ENCODE results near the gene EHMT1.

The EHMT1 gene

GRCh38 chr9:137650779-137651178 lies 32.0 kb downstream of the EHMT1 start:
- Histone ChIP-seq H3K36me3 (ENCODE audit: control insufficient read depth in 1 of 2, insufficient read depth in 2 of 2, low read length in 2 of 2) (peaks cover 3 to 9% of the 10 kb centered on the region in 2 donors), H3K4me3 (ENCODE audit: low read depth in 1 of 2, low read length in 2 of 2) (no peak overlapping the region), H3K27me3 (ENCODE audit: low read depth, low read length) (no peaks in the 10 kb centered on the region), H3K9me3 (ENCODE audit: control insufficient read depth in 1 of 2, low read length in 2 of 2) (no peaks in the 10 kb centered on the region), H3K27ac (ENCODE audit: low read length) (no peak overlapping the region), H3K4me1 (ENCODE audit: control insufficient read depth in 1 of 2, insufficient read depth in 2 of 2, low read length in 2 of 2) (no peaks in the 10 kb centered on the region)

DNA sequence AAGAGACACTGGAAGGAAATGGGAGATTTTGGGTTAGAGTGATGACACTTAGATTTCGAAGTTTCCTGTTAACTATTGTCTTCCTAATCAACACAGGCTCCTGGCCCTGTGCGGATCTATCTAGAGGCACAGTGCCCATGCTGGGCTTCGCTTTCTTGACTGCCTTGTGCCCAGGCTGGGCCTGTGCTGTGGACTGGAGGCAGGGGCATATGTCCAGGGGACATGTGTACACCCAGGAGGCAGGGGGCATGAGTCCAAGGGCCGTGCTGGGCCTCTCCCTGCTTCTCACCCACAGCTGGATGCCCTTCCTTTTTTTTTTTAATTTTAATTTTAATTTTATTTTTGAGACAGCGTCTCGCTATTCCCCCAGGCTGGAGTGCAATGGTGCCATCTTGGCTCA lies 37.6 kb downstream of the EHMT1 start:
- H3K4me3 ChIP-seq (ENCODE audit: low read depth in 1 of 2, low read length in 2 of 2), result no peak overlapping the region
- peaks cover 3 to 5% of the 10 kb centered on the region in 2 donors for H3K36me3 ChIP-seq (ENCODE audit: control insufficient read depth in 1 of 2, insufficient read depth in 2 of 2, low read length in 2 of 2)
- H3K4me1 ChIP-seq (ENCODE audit: control insufficient read depth in 1 of 2, insufficient read depth in 2 of 2, low read length in 2 of 2), result peaks cover 0 to 11% of the 10 kb centered on the region in 2 donors
- no peak overlapping the region for H3K27ac ChIP-seq (ENCODE audit: low read length)
- no peaks in the 10 kb centered on the region for H3K27me3 ChIP-seq (ENCODE audit: low read depth, low read length)
- H3K9me3 ChIP-seq (ENCODE audit: control insufficient read depth in 1 of 2, low read length in 2 of 2), result no peaks in the 10 kb centered on the region

DNA sequence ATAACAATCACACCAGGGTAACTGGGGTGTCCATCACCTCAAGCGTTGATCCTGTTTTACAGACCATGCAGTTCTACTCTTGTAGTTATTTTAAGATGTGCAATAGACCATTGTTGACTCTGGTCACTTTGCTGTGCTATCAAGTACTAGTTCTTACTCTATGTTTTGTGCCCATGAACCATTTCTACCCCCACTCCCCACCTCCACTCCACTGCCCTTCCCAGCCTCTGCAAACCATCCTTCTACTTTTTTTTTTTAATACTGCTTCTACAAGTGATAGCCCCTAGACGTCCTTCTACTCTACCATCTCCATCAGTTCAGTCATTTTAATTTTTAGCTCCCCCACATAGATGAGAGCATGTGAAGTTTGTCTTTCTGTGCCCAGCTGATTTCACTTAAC lies 38.8 kb downstream of the EHMT1 start:
- no peak overlapping the region for H3K27ac ChIP-seq (ENCODE audit: low read length)
- no peaks in the 10 kb centered on the region for H3K27me3 ChIP-seq (ENCODE audit: low read depth, low read length)
- no peaks in the 10 kb centered on the region for H3K9me3 ChIP-seq (ENCODE audit: control insufficient read depth in 1 of 2, low read length in 2 of 2)
- peaks cover 0 to 3% of the 10 kb centered on the region in 2 donors for H3K36me3 ChIP-seq (ENCODE audit: control insufficient read depth in 1 of 2, insufficient read depth in 2 of 2, low read length in 2 of 2)
- no peak overlapping the region for H3K4me3 ChIP-seq (ENCODE audit: low read depth in 1 of 2, low read length in 2 of 2)
- peaks cover 0 to 11% of the 10 kb centered on the region in 2 donors for H3K4me1 ChIP-seq (ENCODE audit: control insufficient read depth in 1 of 2, insufficient read depth in 2 of 2, low read length in 2 of 2)

- Histone ChIP-seq H3K9me3 (ENCODE audit: control insufficient read depth in 1 of 2, low read length in 2 of 2) (no peaks in the 10 kb centered on the region), H3K36me3 (ENCODE audit: control insufficient read depth in 1 of 2, insufficient read depth in 2 of 2, low read length in 2 of 2) (peaks cover 0 to 3% of the 10 kb centered on the region in 2 donors), H3K4me1 (ENCODE audit: control insufficient read depth in 1 of 2, insufficient read depth in 2 of 2, low read length in 2 of 2) (peaks cover 0 to 11% of the 10 kb centered on the region in 2 donors), H3K4me3 (ENCODE audit: low read depth in 1 of 2, low read length in 2 of 2) (no peak overlapping the region), H3K27ac (ENCODE audit: low read length) (no peak overlapping the region), H3K27me3 (ENCODE audit: low read depth, low read length) (no peaks in the 10 kb centered on the region)
Measured at GRCh38 chr9:137658781-137659180, 40.0 kb downstream of the EHMT1 start.

DNA sequence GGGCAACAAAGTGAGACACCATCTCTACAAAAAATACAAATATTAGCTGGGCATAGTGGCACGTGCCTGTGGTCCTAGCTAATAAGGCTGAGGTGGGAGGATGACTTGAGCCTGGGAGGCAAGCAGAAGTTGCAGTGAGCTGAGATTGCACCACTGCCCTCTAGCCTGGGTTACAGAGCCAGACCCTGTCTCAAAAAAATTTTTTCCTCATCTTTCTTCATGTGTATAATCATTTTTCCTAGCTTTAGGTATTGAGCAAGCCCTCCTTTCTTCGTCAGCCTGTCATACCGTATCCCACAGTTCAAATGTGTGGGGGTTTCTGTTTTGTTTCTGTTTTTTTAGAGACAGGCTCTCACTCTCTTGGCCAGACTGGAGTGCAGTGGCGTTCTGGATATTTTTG lies 41.3 kb downstream of the EHMT1 start:
- no peaks in the 10 kb centered on the region for H3K27me3 ChIP-seq (ENCODE audit: low read depth, low read length)
- H3K4me1 ChIP-seq (ENCODE audit: control insufficient read depth in 1 of 2, insufficient read depth in 2 of 2, low read length in 2 of 2), result peaks cover 0 to 19% of the 10 kb centered on the region in 2 donors
- H3K4me3 ChIP-seq (ENCODE audit: low read depth in 1 of 2, low read length in 2 of 2), result no peak overlapping the region
- H3K36me3 ChIP-seq (ENCODE audit: control insufficient read depth in 1 of 2, insufficient read depth in 2 of 2, low read length in 2 of 2), result no peaks in the 10 kb centered on the region
- H3K27ac ChIP-seq (ENCODE audit: low read length), result no peak overlapping the region
- H3K9me3 ChIP-seq (ENCODE audit: control insufficient read depth in 1 of 2, low read length in 2 of 2), result no peaks in the 10 kb centered on the region

GRCh38 chr9:137663584-137663983 lies 44.8 kb downstream of the EHMT1 start:
- Histone ChIP-seq H3K9me3 (ENCODE audit: control insufficient read depth in 1 of 2, low read length in 2 of 2) (no peaks in the 10 kb centered on the region), H3K27me3 (ENCODE audit: low read depth, low read length) (no peaks in the 10 kb centered on the region), H3K4me3 (ENCODE audit: low read depth in 1 of 2, low read length in 2 of 2) (no peak overlapping the region), H3K4me1 (ENCODE audit: control insufficient read depth in 1 of 2, insufficient read depth in 2 of 2, low read length in 2 of 2) (peaks cover 0 to 41% of the 10 kb centered on the region in 2 donors), H3K36me3 (ENCODE audit: control insufficient read depth in 1 of 2, insufficient read depth in 2 of 2, low read length in 2 of 2) (no peaks in the 10 kb centered on the region), H3K27ac (ENCODE audit: low read length) (no peak overlapping the region)

DNA sequence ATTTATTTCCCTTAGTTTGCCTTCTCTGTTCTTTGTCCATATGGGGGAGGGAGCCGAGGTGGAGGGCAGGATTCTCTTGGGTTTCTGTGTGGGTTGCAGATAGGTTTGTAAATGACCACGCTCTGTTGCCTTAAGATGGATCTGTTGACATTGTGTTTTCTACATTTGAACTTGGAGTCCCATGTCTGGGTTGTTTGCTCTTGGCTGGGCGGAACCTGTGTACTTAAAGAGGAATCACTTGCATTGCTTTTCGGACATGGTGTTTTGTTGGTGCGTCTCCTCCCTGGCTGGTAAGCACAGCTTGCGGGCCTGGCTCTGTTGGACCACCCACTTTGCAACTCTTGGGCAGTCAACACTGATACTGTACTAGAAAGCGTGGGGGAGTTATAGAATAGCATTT lies 45.9 kb downstream of the EHMT1 start:
- Histone ChIP-seq H3K27ac (ENCODE audit: low read length) (no peak overlapping the region), H3K9me3 (ENCODE audit: control insufficient read depth in 1 of 2, low read length in 2 of 2) (no peaks in the 10 kb centered on the region), H3K4me3 (ENCODE audit: low read depth in 1 of 2, low read length in 2 of 2) (no peak overlapping the region)

GRCh38 chr9:137665226-137665625 lies 46.4 kb downstream of the EHMT1 start:
- Histone ChIP-seq H3K36me3 (ENCODE audit: control insufficient read depth in 1 of 2, insufficient read depth in 2 of 2, low read length in 2 of 2) (no peaks in the 10 kb centered on the region), H3K4me1 (ENCODE audit: control insufficient read depth in 1 of 2, insufficient read depth in 2 of 2, low read length in 2 of 2) (peaks cover 0 to 39% of the 10 kb centered on the region in 2 donors), H3K27ac (ENCODE audit: low read length) (no peak overlapping the region), H3K9me3 (ENCODE audit: control insufficient read depth in 1 of 2, low read length in 2 of 2) (no peaks in the 10 kb centered on the region), H3K27me3 (ENCODE audit: low read depth, low read length) (no peaks in the 10 kb centered on the region), H3K4me3 (ENCODE audit: low read depth in 1 of 2, low read length in 2 of 2) (no peak overlapping the region)

More for the DNA sequence above, 45.9 kb downstream of the EHMT1 start:
- Histone ChIP-seq H3K36me3 (ENCODE audit: control insufficient read depth in 1 of 2, insufficient read depth in 2 of 2, low read length in 2 of 2) (no peaks in the 10 kb centered on the region), H3K27me3 (ENCODE audit: low read depth, low read length) (no peaks in the 10 kb centered on the region), H3K4me1 (ENCODE audit: control insufficient read depth in 1 of 2, insufficient read depth in 2 of 2, low read length in 2 of 2) (peaks cover 0 to 41% of the 10 kb centered on the region in 2 donors)

DNA sequence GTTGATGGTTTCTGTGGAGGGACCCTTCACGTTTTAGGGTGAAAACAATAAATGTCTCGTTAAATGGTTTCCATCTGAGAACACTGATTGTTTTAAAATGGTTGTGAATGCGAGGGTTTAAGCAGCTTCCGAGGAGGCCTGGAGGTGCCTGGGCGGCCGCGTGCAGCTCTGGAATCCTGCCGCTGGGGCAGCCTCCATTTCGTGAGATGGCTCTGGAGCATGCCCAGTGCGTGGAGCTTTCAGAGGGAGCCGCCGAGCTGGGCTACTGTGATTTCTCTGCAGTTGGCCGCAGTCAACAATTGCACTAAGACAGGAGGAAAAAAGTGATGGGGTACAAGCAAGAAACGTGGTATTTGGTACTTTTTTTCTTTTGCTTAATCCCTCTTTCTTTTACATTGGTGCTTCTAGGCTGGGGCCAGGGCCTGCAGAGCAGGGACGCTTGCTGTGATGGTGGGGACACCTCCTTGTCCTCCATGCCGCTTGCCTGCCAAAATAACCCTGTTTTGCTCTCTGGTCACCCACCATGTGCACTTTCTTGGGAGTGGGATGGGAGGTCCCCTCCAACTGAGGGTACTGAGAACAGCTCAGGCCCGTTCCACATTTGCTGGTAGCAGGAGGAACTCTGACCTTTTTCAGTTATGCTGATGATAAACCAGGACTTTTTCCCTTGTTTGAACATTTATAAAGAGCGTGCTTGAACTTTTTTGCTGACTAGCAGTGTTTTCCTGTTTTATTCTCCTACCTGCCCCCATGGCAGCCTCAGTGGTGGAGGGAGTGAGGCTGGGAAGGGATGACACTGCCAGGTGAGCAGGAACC lies 47.1 kb downstream of the EHMT1 start:
- Histone ChIP-seq H3K9me3 (ENCODE audit: control insufficient read depth in 1 of 2, low read length in 2 of 2) (no peaks in the 10 kb centered on the region), H3K27ac (ENCODE audit: low read length) (no peak overlapping the region), H3K4me1 (ENCODE audit: control insufficient read depth in 1 of 2, insufficient read depth in 2 of 2, low read length in 2 of 2) (peaks cover 0 to 34% of the 10 kb centered on the region in 2 donors), H3K36me3 (ENCODE audit: control insufficient read depth in 1 of 2, insufficient read depth in 2 of 2, low read length in 2 of 2) (no peaks in the 10 kb centered on the region), H3K27me3 (ENCODE audit: low read depth, low read length) (no peaks in the 10 kb centered on the region), H3K4me3 (ENCODE audit: low read depth in 1 of 2, low read length in 2 of 2) (no peak overlapping the region)

DNA sequence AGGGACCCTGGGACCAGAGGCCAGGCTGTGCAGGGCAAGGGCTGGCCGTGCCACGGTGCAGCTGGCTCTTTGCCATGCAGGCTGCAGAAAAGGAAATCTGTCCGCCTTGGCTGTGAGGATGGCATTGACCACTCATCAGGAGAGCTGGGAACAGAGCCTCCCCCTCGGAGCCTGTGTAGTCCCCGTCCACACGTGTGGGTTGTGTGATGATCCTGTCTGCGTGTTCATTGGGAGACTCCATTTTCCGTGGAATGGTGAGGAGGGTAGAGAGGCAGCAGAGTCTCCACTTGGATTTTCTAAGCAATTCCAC lies 47.7 kb downstream of the EHMT1 start:
- Histone ChIP-seq H3K27me3 (ENCODE audit: low read depth, low read length) (no peaks in the 10 kb centered on the region), H3K27ac (ENCODE audit: low read length) (no peak overlapping the region), H3K4me3 (ENCODE audit: low read depth in 1 of 2, low read length in 2 of 2) (no peak overlapping the region), H3K4me1 (ENCODE audit: control insufficient read depth in 1 of 2, insufficient read depth in 2 of 2, low read length in 2 of 2) (peaks cover 0 to 30% of the 10 kb centered on the region in 2 donors), H3K9me3 (ENCODE audit: control insufficient read depth in 1 of 2, low read length in 2 of 2) (no peaks in the 10 kb centered on the region), H3K36me3 (ENCODE audit: control insufficient read depth in 1 of 2, insufficient read depth in 2 of 2, low read length in 2 of 2) (no peaks in the 10 kb centered on the region)

- H3K27me3 ChIP-seq (ENCODE audit: low read depth, low read length), result no peaks in the 10 kb centered on the region
- no peaks in the 10 kb centered on the region for H3K36me3 ChIP-seq (ENCODE audit: control insufficient read depth in 1 of 2, insufficient read depth in 2 of 2, low read length in 2 of 2)
- peaks cover 0 to 30% of the 10 kb centered on the region in 2 donors for H3K4me1 ChIP-seq (ENCODE audit: control insufficient read depth in 1 of 2, insufficient read depth in 2 of 2, low read length in 2 of 2)
- no peak overlapping the region for H3K4me3 ChIP-seq (ENCODE audit: low read depth in 1 of 2, low read length in 2 of 2)
- H3K27ac ChIP-seq (ENCODE audit: low read length), result no peak overlapping the region
- H3K9me3 ChIP-seq (ENCODE audit: control insufficient read depth in 1 of 2, low read length in 2 of 2), result no peaks in the 10 kb centered on the region
Measured at GRCh38 chr9:137666955-137667670, 48.3 kb downstream of the EHMT1 start.

Data from muscle layer of duodenum (tissue), 2 donors.